GM18870 (cell line): ENCODE data around the gene UMODL1.

ENCODE experiments used
- ATAC-seq: cut with Tn5 transposase; IDR thresholded peaks from one replicate; pipeline ENCODE4 v1.9.1; 2021; ENCODE audit warnings: moderate library complexity; ENCODE audit not compliant: unreplicated experiment

The UMODL1 gene

GRCh38 chr21:42124826-42125570, 53.9 kb downstream of the UMODL1 start:
- ATAC-seq: no peak

- ATAC-seq: no peak
Observed at GRCh38 chr21:42125571-42126544, 54.7 kb downstream of the UMODL1 start.

GRCh38 chr21:42127164-42128150, 56.3 kb downstream of the UMODL1 start:
- ATAC-seq: no peak

GRCh38 chr21:42129300-42130266, 58.5 kb downstream of the UMODL1 start:
- no peak for ATAC-seq

GRCh38 chr21:42130441-42130840, 59.3 kb downstream of the UMODL1 start:
- no peak for ATAC-seq

- no peak for ATAC-seq
Observed at GRCh38 chr21:42132183-42132582, 61.1 kb downstream of the UMODL1 start.

GRCh38 chr21:42133131-42133530, 62.0 kb downstream of the UMODL1 start:
- ATAC-seq: no peak

GRCh38 chr21:42135386-42136052, 64.4 kb downstream of the UMODL1 start:
- no peak for ATAC-seq

GRCh38 chr21:42137191-42137904, 66.2 kb downstream of the UMODL1 start:
- no peak for ATAC-seq

GRCh38 chr21:42140196-42140934, 69.2 kb downstream of the UMODL1 start:
- no peak for ATAC-seq

GRCh38 chr21:42141643-42142042, 70.5 kb downstream of the UMODL1 start:
- no peak for ATAC-seq

- ATAC-seq: no peak
Observed at GRCh38 chr21:42142141-42142540, 71.0 kb downstream of the UMODL1 start.

- ATAC-seq: no peak
Observed at GRCh38 chr21:42142627-42143026, 71.5 kb downstream of the UMODL1 start.

- no peak for ATAC-seq
Observed at GRCh38 chr21:42143111-42143510, 72.0 kb downstream of the UMODL1 start.

- ATAC-seq: no peak
Observed at GRCh38 chr21:42144221-42144620, 73.1 kb downstream of the UMODL1 start.

- ATAC-seq: no peak
Observed at GRCh38 chr21:42144679-42145568, 73.8 kb downstream of the UMODL1 start.
